CD4-positive, alpha-beta T cell (primary cell): Measurements from ENCODE around the gene MYLK4. TPM values are rescaled to one million over a fixed set of nuclear protein-coding genes. Genes with fewer than 3 reads are reported as not detected.

Source experiments
- ATAC-seq: fragments of 200-7000 bp; cut with Tn5 transposase; one replicate; pipeline ENCODE4 v1.10.0; 2022; ENCODE audit warnings: mild to moderate bottlenecking; ENCODE audit not compliant: poor library complexity
- CTCF ChIA-PET: fragments of 350-600 bp; sonication (Branson Sonifier 250); formaldehyde crosslinking; loops from one replicate; lab custom pipeline; 2021; ENCODE audit warnings: antibody characterized with exemption, inconsistent platforms; lab: Charles Lee
- POLR2A ChIA-PET: fragments of 350-600 bp; sonication (Branson Sonifier 250); formaldehyde crosslinking; loops from one replicate; lab custom pipeline; 2021; ENCODE audit warnings: antibody characterized with exemption, inconsistent platforms; lab: Charles Lee
- DNase-seq, 14 experiments: peaks; one replicate each; pipeline ENCODE4 v3.0.0-alpha.2; 2013 to 2020; ENCODE audit warnings: mixed read lengths in 2 of 14
- H3K27ac ChIP-seq, 2 donors: one replicate each; pipeline versions ENCODE4 v1.5.1 to v1.7.0; 2013; ENCODE audit warnings: low read length in 2 of 2, low read depth in 1 of 2, mild to moderate bottlenecking in 1 of 2
- H3K27me3 ChIP-seq, 2 experiments: 1 replicate in 1 of 2; 2 replicates in 1 of 2; pipeline versions ENCODE4 v1.6.1 to v1.7.0; 2013; ENCODE audit warnings: low read length in 2 of 2, control low read depth in 1 of 2, mild to moderate bottlenecking in 1 of 2, moderate library complexity in 1 of 2; ENCODE audit not compliant: insufficient read depth in 2 of 2, control insufficient read depth in 1 of 2
- H3K36me3 ChIP-seq: one replicate; pipeline ENCODE4 v1.6.1; 2013; ENCODE audit warnings: low read length, control low read depth; ENCODE audit not compliant: insufficient read depth
- H3K4me1 ChIP-seq: one replicate; pipeline ENCODE4 v1.6.1; 2013; ENCODE audit warnings: low read length, control low read depth; ENCODE audit not compliant: insufficient read depth
- H3K4me3 ChIP-seq: one replicate; pipeline ENCODE4 v1.5.1; 2013; ENCODE audit warnings: mild to moderate bottlenecking, low read length, moderate library complexity
- H3K9me3 ChIP-seq, 2 experiments: 1 replicate in 1 of 2; 2 replicates in 1 of 2; pipeline versions ENCODE4 v1.6.1 to v1.7.0; 2013; ENCODE audit warnings: low read length in 2 of 2, mild to moderate bottlenecking in 2 of 2, control low read depth in 1 of 2, moderate library complexity in 1 of 2; ENCODE audit not compliant: control insufficient read depth in 1 of 2, insufficient read depth in 1 of 2
- H3K27ac Mint-ChIP-seq: one replicate; pipeline ENCODE4 v1.8.0; 2020; ENCODE audit warnings: mixed read lengths
- H3K27me3 Mint-ChIP-seq: one replicate; pipeline ENCODE4 v1.8.0; 2021; ENCODE audit warnings: mixed read lengths
- H3K36me3 Mint-ChIP-seq: one replicate; pipeline ENCODE4 v1.8.0; 2021; ENCODE audit warnings: low read depth, mixed read lengths
- H3K4me1 Mint-ChIP-seq: one replicate; pipeline ENCODE4 v1.8.0; 2021; ENCODE audit warnings: low read depth, mixed read lengths
- H3K4me3 Mint-ChIP-seq: one replicate; pipeline ENCODE4 v1.8.0; 2020; ENCODE audit warnings: mild to moderate bottlenecking, mixed read lengths
- H3K9me3 Mint-ChIP-seq: one replicate; pipeline ENCODE4 v1.8.0; 2020; ENCODE audit warnings: mixed read lengths
- intact Hi-C, 2 experiments: fragments of 100-400 bp; cut with DNase I in 1 of 2; cut with micrococcal nuclease in 1 of 2; formaldehyde crosslinking; loops; one replicate each; pipeline versions ENCODE4 v1.15.1 to v1.9.0; 2023 to 2025; cut with DNase I, micrococcal nuclease
- total RNA-seq, 174 experiments: library from RNA in 2 of 174; stranded (reverse) in 2 of 174; gene quantifications; one replicate each; pipeline ENCODE4 v1.2.3 and lab custom pipeline; 2021 to 2026
- TF ChIP-seq, protein P1 (sequence below): fragments of 200-600 bp; IDR thresholded peaks from one replicate; pipeline ENCODE4 v1.8.0; 2022; ENCODE audit warnings: antibody characterized with exemption, mild to moderate bottlenecking

The MYLK4 gene
- total RNA-seq, 2 experiments from 2014 or later, result 1.6 to 2.0 TPM

- Histone ChIP-seq H3K4me1 (no peaks in the 10 kb centered on the region), H3K4me3 (no peak overlapping the region), H3K9me3 (peaks cover 0 to 6% of the 10 kb centered on the region in 2 experiments), H3K36me3 (no peaks in the 10 kb centered on the region), H3K27me3 (no peaks in the 10 kb centered on the region), H3K27ac (no peak overlapping the region)
- intact Hi-C loops, result no loop called here
- Mint-ChIP-seq H3K4me3 (no peak overlapping the region), H3K27me3 (no peaks in the 10 kb centered on the region), H3K4me1 (no peaks in the 10 kb centered on the region), H3K27ac (no peak overlapping the region), H3K36me3 (no peaks in the 10 kb centered on the region), H3K9me3 (no peaks in the 10 kb centered on the region)
- DNase-seq (no peak), ATAC-seq (no peak)
- ChIA-PET POLR2A (no interaction called here), CTCF (no interaction called here)
- TF ChIP-seq, protein P1, sequence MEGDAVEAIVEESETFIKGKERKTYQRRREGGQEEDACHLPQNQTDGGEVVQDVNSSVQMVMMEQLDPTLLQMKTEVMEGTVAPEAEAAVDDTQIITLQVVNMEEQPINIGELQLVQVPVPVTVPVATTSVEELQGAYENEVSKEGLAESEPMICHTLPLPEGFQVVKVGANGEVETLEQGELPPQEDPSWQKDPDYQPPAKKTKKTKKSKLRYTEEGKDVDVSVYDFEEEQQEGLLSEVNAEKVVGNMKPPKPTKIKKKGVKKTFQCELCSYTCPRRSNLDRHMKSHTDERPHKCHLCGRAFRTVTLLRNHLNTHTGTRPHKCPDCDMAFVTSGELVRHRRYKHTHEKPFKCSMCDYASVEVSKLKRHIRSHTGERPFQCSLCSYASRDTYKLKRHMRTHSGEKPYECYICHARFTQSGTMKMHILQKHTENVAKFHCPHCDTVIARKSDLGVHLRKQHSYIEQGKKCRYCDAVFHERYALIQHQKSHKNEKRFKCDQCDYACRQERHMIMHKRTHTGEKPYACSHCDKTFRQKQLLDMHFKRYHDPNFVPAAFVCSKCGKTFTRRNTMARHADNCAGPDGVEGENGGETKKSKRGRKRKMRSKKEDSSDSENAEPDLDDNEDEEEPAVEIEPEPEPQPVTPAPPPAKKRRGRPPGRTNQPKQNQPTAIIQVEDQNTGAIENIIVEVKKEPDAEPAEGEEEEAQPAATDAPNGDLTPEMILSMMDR, result no peak
Measured at GRCh38 chr6:2659381-2659780, 91.3 kb downstream of the MYLK4 start.

DNA sequence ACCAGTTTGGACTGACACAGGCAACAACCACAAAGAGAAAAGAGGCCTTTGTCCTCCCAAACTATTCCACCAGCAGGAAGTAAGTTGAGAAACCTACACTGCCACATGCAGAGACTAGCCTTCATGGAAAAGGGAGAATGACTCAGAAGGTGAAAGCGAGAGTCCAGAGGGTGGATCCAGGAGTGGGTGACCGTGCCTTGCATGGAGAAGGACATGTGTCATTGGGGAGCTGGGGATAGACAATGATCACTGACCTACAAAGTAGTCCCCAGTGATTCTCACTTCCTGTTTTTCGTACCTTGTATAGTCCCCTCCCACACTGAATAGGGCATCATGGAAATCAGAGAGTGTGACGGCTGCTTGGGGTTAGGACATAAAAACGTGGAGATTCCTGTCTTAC is 91.9 kb downstream of the MYLK4 start:
- H3K27me3 Mint-ChIP-seq, result no peaks in the 10 kb centered on the region
- ChIA-PET POLR2A (no interaction called here), CTCF (no interaction called here)
- H3K27ac Mint-ChIP-seq, result no peak overlapping the region
- H3K4me3 Mint-ChIP-seq, result no peak overlapping the region
- no peaks in the 10 kb centered on the region for H3K9me3 Mint-ChIP-seq
- H3K9me3 ChIP-seq, result peaks cover 0 to 6% of the 10 kb centered on the region in 2 experiments
- H3K4me1 ChIP-seq, result no peaks in the 10 kb centered on the region
- DNase-seq (peak in 2 of 14 experiments; percentile 37 to 58), ATAC-seq (no peak)
- H3K36me3 ChIP-seq, result no peaks in the 10 kb centered on the region
- H3K27ac ChIP-seq, result no peak overlapping the region
- no peaks in the 10 kb centered on the region for H3K36me3 Mint-ChIP-seq
- intact Hi-C loops, result no loop called here
- H3K4me3 ChIP-seq, result no peak overlapping the region
- TF ChIP-seq, protein P1, result no peak
- no peaks in the 10 kb centered on the region for H3K4me1 Mint-ChIP-seq
- no peaks in the 10 kb centered on the region for H3K27me3 ChIP-seq

- POLR2A ChIA-PET, result no interaction called here
- peaks cover 7% of the 10 kb centered on the region for H3K27me3 Mint-ChIP-seq
- H3K4me3 ChIP-seq, result no peak overlapping the region
- H3K9me3 ChIP-seq, result no peaks in the 10 kb centered on the region
- ATAC-seq (no peak), DNase-seq (no peak)
- CTCF ChIA-PET, result no interaction called here
- no peaks in the 10 kb centered on the region for H3K36me3 Mint-ChIP-seq
- no peak overlapping the region for H3K27ac Mint-ChIP-seq
- H3K4me1 ChIP-seq, result no peaks in the 10 kb centered on the region
- H3K4me3 Mint-ChIP-seq, result no peak overlapping the region
- no peaks in the 10 kb centered on the region for H3K9me3 Mint-ChIP-seq
- no peaks in the 10 kb centered on the region for H3K27me3 ChIP-seq
- intact Hi-C loops, result no loop called here
- H3K36me3 ChIP-seq, result no peaks in the 10 kb centered on the region
- no peaks in the 10 kb centered on the region for H3K4me1 Mint-ChIP-seq
- no peak overlapping the region for H3K27ac ChIP-seq
- TF ChIP-seq, protein P1, result no peak
Measured at GRCh38 chr6:2656460-2657079, 94.2 kb downstream of the MYLK4 start.
